Keratinocyte (primary cell): ENCODE data around the gene SHROOM3.

Experiments used
- EZH2 ChIP-seq: IDR thresholded peaks from one replicate; pipeline ENCODE4 v1.6.1; 2012; ENCODE audit warnings: inconsistent platforms, mild to moderate bottlenecking, low read length, moderate library complexity
- TF ChIP-seq, protein P1 (sequence below), 3 experiments: IDR thresholded peaks in 1 of 3; conservative IDR thresholded peaks in 1 of 3; optimal IDR thresholded peaks in 1 of 3; 2 replicates in 2 of 3; 3 replicates in 1 of 3; pipeline versions ENCODE3 to v1.5.1; 2011; ENCODE audit warnings: low read length in 3 of 3, mild to moderate bottlenecking in 3 of 3, moderate library complexity in 2 of 3, control low read depth in 1 of 3, inconsistent platforms in 1 of 3; ENCODE audit not compliant: insufficient read depth in 2 of 3; ENCODE audit errors: extremely low read depth in 1 of 3

GRCh38 chr4:76712564-76712963, 277.5 kb downstream of the SHROOM3 start:
- TF ChIP-seq, protein P1, sequence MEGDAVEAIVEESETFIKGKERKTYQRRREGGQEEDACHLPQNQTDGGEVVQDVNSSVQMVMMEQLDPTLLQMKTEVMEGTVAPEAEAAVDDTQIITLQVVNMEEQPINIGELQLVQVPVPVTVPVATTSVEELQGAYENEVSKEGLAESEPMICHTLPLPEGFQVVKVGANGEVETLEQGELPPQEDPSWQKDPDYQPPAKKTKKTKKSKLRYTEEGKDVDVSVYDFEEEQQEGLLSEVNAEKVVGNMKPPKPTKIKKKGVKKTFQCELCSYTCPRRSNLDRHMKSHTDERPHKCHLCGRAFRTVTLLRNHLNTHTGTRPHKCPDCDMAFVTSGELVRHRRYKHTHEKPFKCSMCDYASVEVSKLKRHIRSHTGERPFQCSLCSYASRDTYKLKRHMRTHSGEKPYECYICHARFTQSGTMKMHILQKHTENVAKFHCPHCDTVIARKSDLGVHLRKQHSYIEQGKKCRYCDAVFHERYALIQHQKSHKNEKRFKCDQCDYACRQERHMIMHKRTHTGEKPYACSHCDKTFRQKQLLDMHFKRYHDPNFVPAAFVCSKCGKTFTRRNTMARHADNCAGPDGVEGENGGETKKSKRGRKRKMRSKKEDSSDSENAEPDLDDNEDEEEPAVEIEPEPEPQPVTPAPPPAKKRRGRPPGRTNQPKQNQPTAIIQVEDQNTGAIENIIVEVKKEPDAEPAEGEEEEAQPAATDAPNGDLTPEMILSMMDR (optimal IDR thresholded peaks at IDR 0.05 in 1 of 3, IDR thresholded peaks at IDR 0.05 in 1 of 3, conservative IDR thresholded peaks at IDR 0.05 in 1 of 3; ENCODE audit: extremely low read depth in 1 of 3, insufficient read depth in 2 of 3, low read length in 3 of 3): no peak
- TF ChIP-seq EZH2: no peak
